Esophagus squamous epithelium (tissue), 5 donors: ENCODE data around the gene COL8A1. TPM values are rescaled to one million over a fixed set of nuclear protein-coding genes. Genes with fewer than 3 reads are reported as not detected.
A peak's percentile ranks its signal among the peaks of the same experiment; 100 is the strongest.

Experiments
- DNase-seq: peaks from one replicate; lab custom pipeline; 2025; lab: John Stamatoyannopoulos, UW
- H3K27ac ChIP-seq, 4 donors: fragments of 200-600 bp; sonication (generic); one replicate each; pipeline ENCODE4 v1.5.1; 2016 to 2019; ENCODE audit warnings: mild to moderate bottlenecking in 1 of 4
- H3K27me3 ChIP-seq, 4 donors: fragments of 200-600 bp; sonication (generic); 1 replicate in 3 of 4; 2 replicates in 1 of 4; pipeline versions ENCODE4 v1.5.1 to v1.6.0; 2017 to 2021; ENCODE audit warnings: antibody characterized with exemption in 1 of 4
- H3K36me3 ChIP-seq, 3 donors: fragments of 200-600 bp; sonication (generic); one replicate each; pipeline ENCODE4 v1.5.1; 2016 to 2019
- H3K4me1 ChIP-seq, 3 donors: fragments of 200-600 bp; sonication (generic); one replicate each; pipeline ENCODE4 v1.5.1; 2017 to 2019
- H3K4me3 ChIP-seq, 4 donors: fragments of 200-600 bp; sonication (generic); 1 replicate in 3 of 4; 2 replicates in 1 of 4; pipeline ENCODE4 v1.5.1; 2016 to 2019; ENCODE audit warnings: mild to moderate bottlenecking in 2 of 4, moderate library complexity in 1 of 4
- H3K9me3 ChIP-seq, 3 donors: fragments of 200-600 bp; sonication (generic); one replicate each; pipeline ENCODE4 v1.5.1; 2016 to 2019
- POLR2A ChIP-seq, 4 donors: fragments of 450-650 bp; IDR thresholded peaks; one replicate each; pipeline ENCODE4 v1.6.1; 2017; ENCODE audit warnings: antibody characterized with exemption in 4 of 4, mild to moderate bottlenecking in 4 of 4, moderate library complexity in 3 of 4
- WGBS, 2 donors: methylation state at CpG; one replicate each; pipeline ENCODE4 v1.1.5; 2018; 5-methylcytosine and 5-hydroxymethylcytosine counted together
- intact Hi-C: fragments of 100-400 bp; cut with DNase I; formaldehyde crosslinking; loops from one replicate; pipeline ENCODE4 v1.15.0; 2022
- total RNA-seq, 4 donors: library from RNA; depleted of rRNA; stranded (reverse); fragments of >200 nt; gene quantifications; one replicate each; pipeline ENCODE4 v1.1.0, GENCODE V29; 2016
- TF ChIP-seq, protein P1 (sequence below), 6 experiments: fragments of 450-650 bp in 4 of 6; fragments of 200-600 bp in 2 of 6; sonication (generic) in 2 of 6; IDR thresholded peaks; one replicate each; pipeline ENCODE4 v1.5.1; 2016 to 2019; ENCODE audit warnings: antibody characterized with exemption in 6 of 6, mild to moderate bottlenecking in 4 of 6, moderate library complexity in 4 of 6
- donor health status: DM: yes; HTN: yes; CAD: no.

COL8A1 gene
- total RNA-seq, 4 donors from 2014 or later: 2.3 to 15.6 (median 5.0) TPM

DNA sequence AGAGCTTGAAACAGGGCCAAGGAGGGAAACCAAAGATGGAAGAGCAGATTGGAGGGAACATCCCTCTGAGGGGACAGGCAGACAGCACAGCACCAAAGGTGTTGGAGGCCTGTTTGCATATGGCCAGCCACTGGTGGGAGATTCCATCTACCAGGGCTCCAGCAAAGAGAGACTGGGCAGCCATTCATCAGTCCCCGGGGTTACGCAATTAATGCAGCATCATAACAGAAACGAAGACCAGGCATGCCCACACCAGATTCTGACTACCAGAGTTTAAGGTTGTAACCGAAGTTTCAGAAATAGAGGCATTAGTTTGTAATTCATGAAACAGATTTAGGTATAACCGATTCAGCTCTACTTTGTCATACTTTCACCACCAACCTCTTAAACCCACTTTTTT lies 58.1 kb downstream of the COL8A1 start:
- Histone ChIP-seq H3K4me1 (peaks cover 0 to 5% (median 0%) of the 10 kb centered on the region in 3 donors), H3K4me3 (no peak overlapping the region), H3K27me3 (no peaks in the 10 kb centered on the region), H3K36me3 (no peaks in the 10 kb centered on the region), H3K9me3 (no peaks in the 10 kb centered on the region), H3K27ac (no peak overlapping the region)
- no peak for TF ChIP-seq POLR2A (IDR thresholded peaks at IDR 0.05)
- TF ChIP-seq, protein P1, sequence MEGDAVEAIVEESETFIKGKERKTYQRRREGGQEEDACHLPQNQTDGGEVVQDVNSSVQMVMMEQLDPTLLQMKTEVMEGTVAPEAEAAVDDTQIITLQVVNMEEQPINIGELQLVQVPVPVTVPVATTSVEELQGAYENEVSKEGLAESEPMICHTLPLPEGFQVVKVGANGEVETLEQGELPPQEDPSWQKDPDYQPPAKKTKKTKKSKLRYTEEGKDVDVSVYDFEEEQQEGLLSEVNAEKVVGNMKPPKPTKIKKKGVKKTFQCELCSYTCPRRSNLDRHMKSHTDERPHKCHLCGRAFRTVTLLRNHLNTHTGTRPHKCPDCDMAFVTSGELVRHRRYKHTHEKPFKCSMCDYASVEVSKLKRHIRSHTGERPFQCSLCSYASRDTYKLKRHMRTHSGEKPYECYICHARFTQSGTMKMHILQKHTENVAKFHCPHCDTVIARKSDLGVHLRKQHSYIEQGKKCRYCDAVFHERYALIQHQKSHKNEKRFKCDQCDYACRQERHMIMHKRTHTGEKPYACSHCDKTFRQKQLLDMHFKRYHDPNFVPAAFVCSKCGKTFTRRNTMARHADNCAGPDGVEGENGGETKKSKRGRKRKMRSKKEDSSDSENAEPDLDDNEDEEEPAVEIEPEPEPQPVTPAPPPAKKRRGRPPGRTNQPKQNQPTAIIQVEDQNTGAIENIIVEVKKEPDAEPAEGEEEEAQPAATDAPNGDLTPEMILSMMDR (IDR thresholded peaks at IDR 0.05): no peak
- intact Hi-C loops: no loop called here
- WGBS, 2 donors: 79 to 90% methylated on average over 5 of the region's 5 CpGs
- DNase-seq: no peak

DNA sequence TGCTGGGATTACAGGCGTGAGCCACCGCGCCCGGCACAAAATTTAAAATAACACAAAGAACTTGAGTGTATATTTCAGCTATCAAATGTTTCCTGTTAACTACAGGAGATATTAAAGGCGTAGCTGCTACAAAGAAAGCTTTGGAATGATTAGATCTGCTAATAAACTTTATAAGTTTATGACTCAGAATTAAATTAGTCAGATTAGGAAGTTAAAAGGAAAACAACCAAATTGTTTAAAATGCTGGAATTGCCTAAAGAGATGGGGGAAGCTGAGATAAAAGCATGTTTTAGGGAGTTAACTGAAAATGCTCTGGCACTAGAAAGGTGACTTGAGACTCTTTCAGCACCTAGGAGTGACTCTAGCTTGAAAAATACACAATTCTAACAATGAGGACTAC lies 58.9 kb downstream of the COL8A1 start:
- Histone ChIP-seq H3K9me3 (no peaks in the 10 kb centered on the region), H3K27me3 (no peaks in the 10 kb centered on the region), H3K36me3 (no peaks in the 10 kb centered on the region), H3K27ac (no peak overlapping the region), H3K4me1 (peaks cover 0 to 5% (median 0%) of the 10 kb centered on the region in 3 donors), H3K4me3 (no peak overlapping the region)
- TF ChIP-seq, protein P1 (IDR thresholded peaks at IDR 0.05): no peak
- intact Hi-C loops: no loop called here
- 70 to 92% methylated on average over 1 to 5 of the region's 5 CpGs for WGBS, 2 donors
- no peak for DNase-seq

DNA sequence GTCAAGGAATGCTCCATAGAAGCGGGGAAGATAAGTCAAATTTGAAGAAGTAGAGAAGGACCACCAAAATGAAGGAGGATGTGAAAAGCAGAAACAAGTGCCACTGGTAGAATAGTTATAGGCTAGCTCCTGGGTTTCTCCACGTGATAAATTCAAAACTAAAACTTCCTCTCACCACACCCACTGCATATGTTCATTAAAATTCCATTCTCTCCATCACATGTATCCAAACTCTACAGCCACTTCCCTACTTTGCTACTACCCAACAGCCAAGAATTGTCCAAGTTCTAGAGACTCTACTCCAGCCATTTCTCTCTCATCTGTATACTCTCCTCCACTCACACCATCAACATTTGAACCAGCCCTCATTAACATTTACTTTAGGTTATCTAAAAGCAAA lies 60.5 kb downstream of the COL8A1 start:
- H3K4me1 ChIP-seq: peaks cover 0 to 5% (median 3%) of the 10 kb centered on the region in 3 donors
- no peaks in the 10 kb centered on the region for H3K9me3 ChIP-seq
- H3K27me3 ChIP-seq: no peaks in the 10 kb centered on the region
- no peak overlapping the region for H3K27ac ChIP-seq
- no peak for TF ChIP-seq POLR2A (IDR thresholded peaks at IDR 0.05)
- TF ChIP-seq, protein P1 (IDR thresholded peaks at IDR 0.05): no peak
- no peak overlapping the region for H3K4me3 ChIP-seq
- no peak for DNase-seq
- H3K36me3 ChIP-seq: no peaks in the 10 kb centered on the region
- intact Hi-C loops: no loop called here
- WGBS, 2 donors: 75 to 83% methylated on average over 2 of the region's 2 CpGs

DNA sequence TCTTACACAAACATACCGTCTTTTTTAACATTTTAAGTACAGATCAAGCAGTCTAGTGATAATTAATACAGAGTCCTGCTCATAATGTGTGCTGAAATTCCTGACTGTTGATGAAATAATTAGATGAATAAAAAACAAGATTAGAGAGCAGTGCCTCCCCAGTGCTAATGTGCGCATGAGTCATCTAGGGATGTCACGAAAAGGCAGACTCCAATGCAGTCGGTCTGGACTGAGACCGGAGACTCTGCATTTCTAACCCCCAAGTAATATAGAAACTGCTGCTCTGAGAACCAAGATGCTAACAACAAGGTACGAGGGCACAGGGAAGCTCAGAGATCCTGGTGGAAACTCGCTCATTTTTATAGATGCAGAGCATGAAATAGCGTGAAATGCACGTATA lies 61.4 kb downstream of the COL8A1 start:
- 86% methylated on average over 9 of the region's 9 CpGs for WGBS, 2 donors
- DNase-seq: no peak
- H3K9me3 ChIP-seq: no peaks in the 10 kb centered on the region

DNA sequence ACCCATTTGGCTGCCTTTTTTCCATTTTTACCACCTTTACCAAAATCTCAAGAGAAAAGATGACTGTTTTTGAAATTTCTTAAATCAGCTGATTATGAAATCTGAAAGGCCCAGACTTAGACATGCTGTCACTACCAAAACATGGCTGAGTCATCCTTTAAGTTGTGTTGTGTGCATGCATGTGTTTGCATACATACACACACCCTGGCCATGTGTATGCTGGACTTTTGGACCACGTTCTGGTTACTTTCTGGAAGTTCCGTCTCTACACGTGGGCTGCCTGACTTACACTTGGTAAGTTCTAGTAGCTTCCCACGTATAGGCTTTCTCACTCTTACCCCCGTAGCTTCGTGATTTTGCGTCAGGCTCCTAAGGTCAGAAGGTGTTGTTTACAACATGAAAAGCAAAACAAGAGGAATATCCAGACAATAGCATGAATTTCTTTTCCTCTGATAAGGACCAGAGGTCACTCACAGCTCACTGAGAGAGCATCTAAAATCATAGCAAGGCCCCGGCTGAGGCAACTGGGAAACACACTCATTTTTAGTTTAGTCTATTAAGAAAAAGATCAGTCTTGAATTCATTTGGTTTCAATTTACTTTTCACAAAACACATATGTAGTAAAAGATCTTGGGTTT lies 62.4 kb downstream of the COL8A1 start:
- Histone ChIP-seq H3K27me3 (no peaks in the 10 kb centered on the region), H3K4me3 (no peak overlapping the region), H3K4me1 (peaks cover 0 to 5% (median 3%) of the 10 kb centered on the region in 3 donors), H3K36me3 (no peaks in the 10 kb centered on the region), H3K27ac (peak overlapping the region in 2 of 4 donors; percentile 8 to 21), H3K9me3 (no peaks in the 10 kb centered on the region)
- 77 to 79% methylated on average over 7 to 8 of the region's 8 CpGs for WGBS, 2 donors
- DNase-seq: no peak
- TF ChIP-seq POLR2A (IDR thresholded peaks at IDR 0.05): no peak
- TF ChIP-seq, protein P1 (IDR thresholded peaks at IDR 0.05): no peak
- intact Hi-C loops: no loop called here

More for the DNA sequence above, 61.4 kb downstream of the COL8A1 start:
- Histone ChIP-seq H3K27me3 (no peaks in the 10 kb centered on the region), H3K4me3 (no peak overlapping the region), H3K27ac (peak overlapping the region in 1 of 4 donors; percentile 15), H3K36me3 (no peaks in the 10 kb centered on the region), H3K4me1 (peaks cover 0 to 5% (median 3%) of the 10 kb centered on the region in 3 donors)
- TF ChIP-seq, protein P1 (IDR thresholded peaks at IDR 0.05): no peak
- no peak for TF ChIP-seq POLR2A (IDR thresholded peaks at IDR 0.05)
- intact Hi-C loops: no loop called here
